Esophagus muscularis mucosa (tissue), 4 donors: ENCODE data around the gene NR2F1-AS1.

Experiments used
- CTCF ChIP-seq, 3 experiments: fragments of 200-600 bp in 2 of 3; fragments of 450-650 bp in 1 of 3; sonication (generic) in 2 of 3; IDR thresholded peaks; one replicate each; pipeline ENCODE4 v1.5.1; 2017 to 2019; ENCODE audit warnings: antibody characterized with exemption in 3 of 3, mild to moderate bottlenecking in 2 of 3, moderate library complexity in 1 of 3
- EP300 ChIP-seq: sonication (generic); formaldehyde crosslinking; IDR thresholded peaks from one replicate; pipeline ENCODE4 v1.6.1; 2017; ENCODE audit warnings: antibody characterized with exemption
- POLR2AphosphoS5 ChIP-seq, 2 donors: sonication (generic); formaldehyde crosslinking; IDR thresholded peaks; one replicate each; pipeline ENCODE4 v1.6.1; 2017; ENCODE audit warnings: antibody characterized with exemption in 2 of 2

GRCh38 chr5:93433422-93433821, 147.6 kb downstream of the NR2F1-AS1 start:
- TF ChIP-seq CTCF (IDR thresholded peaks at IDR 0.05) (no peak), POLR2AphosphoS5 (IDR thresholded peaks at IDR 0.05) (no peak), EP300 (no peak)
